ENCODE measurements around the gene NCOA4.
A peak's percentile ranks its signal among the peaks of the same experiment; 100 is the strongest.
"Not testable (repeated sequence)": the region's sequence is repeated elsewhere in the genome, so short reads cannot be mapped to it uniquely, and the experiment has no call there.

NCOA4 gene

DNA sequence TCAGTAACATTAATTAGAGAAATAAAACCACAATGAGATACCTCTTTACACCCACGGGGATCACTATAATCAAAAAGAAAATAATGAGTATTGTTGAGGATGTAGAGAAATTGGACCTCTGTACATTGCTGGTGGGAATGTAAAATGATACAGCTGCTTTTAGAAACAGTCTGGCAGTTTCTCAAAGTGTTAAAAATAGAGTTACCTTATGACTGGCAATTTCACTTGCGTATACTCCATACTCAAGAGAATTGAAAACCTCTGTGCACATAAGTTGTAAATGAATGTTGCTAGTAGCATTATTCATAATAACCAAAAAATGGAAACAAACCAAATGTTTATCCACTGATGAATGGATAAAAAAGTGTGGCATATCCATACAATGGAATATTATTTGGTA, 51.9 kb downstream of the NCOA4 start:
- not testable (repeated sequence) for DNase-seq

DNA sequence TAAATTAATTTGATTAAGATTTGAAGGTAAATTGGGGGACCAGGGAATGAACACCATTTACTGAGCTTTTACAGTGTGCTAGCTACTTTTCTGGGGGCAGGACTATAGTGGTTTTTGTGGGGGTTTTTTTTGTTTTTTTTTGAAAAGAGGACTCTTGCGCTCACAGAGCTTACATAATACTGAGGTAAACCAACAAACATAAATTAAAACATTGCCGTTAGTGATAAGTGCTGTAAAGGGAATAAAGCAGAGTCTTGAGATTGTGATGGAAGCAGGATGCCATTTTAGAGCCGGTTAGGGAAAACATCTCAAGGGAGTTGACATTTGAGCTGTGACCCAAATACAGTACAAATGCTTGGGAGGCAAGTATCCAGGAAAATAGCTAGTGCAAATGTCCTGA, 56.4 kb downstream of the NCOA4 start:
- not testable (repeated sequence) for DNase-seq

DNA sequence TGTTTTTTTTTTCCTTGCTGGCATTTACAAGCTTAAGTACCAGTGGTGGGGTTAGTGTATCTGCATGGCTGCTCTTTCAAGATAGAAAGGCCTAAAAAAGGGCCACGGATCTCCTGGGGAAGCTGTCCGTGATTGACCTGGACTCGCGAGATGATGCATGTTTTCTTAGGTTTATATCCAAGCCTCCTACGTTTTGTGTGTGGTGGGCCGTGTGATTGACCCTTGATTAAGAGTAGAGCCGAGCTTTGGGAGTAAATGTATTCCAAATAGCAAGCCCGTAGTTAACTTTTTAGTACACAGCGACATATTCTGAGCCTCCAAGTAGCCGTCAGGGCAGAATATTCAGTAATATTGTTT, 57.6 kb downstream of the NCOA4 start:
- DNase-seq, result not testable (repeated sequence)

GRCh38 chr10:45972106-45972812, 58.2 kb downstream of the NCOA4 start, which contains the start of gene TIMM23:
TIMM23 (plus strand) TSS chr10:45972489; CDS start chr10:45972625, 136 bp downstream.
- DNase-seq, result peak; percentile 60

DNA sequence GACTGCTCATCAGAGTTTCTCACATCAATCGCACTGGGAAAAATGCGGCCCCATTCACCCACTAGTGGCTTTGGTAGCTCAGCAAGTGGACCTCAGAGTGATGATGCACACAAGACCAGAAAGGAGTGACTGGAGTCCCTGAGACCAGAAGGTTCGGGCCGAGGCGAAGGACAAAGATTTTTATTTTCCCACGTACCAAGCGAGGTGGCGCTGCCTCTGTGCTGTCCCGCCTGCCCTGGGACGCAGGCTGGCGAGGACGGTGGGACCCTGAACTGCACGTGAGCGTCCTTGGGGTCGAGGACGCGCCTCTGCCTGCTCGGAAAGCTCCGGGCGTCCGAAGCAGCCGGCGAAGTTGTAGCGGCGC, 58.7 kb downstream of the NCOA4 start:
- not testable (repeated sequence) for DNase-seq

DNA sequence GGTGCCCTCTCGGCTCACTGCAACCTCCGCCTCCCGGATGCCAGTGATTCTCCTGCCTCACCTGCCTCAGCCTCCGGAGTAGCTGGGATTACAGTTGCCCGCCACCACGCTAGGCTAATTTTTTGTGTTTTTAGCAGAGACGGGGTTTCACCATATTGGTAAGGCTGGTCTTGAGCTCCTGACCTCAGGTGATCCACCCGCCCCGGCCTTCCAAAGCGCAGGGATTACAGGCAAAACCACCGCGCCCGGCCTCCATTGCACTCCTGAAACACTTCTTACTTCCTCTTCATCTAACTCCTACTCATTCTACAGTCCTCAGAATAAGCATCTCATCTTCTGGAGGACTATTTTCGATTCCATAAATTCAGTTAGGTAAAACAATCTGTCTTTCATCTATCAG, 59.4 kb downstream of the NCOA4 start:
- DNase-seq, result not testable (repeated sequence)

GRCh38 chr10:45962686-45963452, 67.6 kb downstream of the NCOA4 start:
- DNase-seq, result not testable (repeated sequence)

DNA sequence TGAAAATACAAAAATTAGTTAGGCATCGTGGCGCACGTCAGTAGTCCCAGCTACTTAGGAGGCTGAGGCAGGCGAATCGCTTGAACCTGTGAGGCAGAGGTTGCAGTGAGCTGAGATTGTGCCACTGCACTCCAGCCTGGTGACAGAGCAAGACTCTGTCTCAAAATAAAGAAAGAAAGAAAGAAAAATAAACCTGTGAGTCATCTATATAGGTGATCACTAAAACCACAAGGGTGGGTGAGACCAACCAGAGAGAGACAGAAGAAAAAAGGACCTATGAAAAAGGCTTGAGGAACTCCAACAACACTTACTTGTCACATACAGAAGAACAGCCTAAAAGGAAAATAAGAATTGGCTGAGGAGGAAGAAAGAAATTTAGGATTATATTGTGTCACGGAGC, 72.5 kb downstream of the NCOA4 start:
- not testable (repeated sequence) for DNase-seq

- not testable (repeated sequence) for DNase-seq
These were observed 73.8 kb downstream of the NCOA4 start for GRCh38 chr10:45956634-45957033.

Data from KG1 (cell line).